Gastroesophageal sphincter (tissue), 4 donors: ENCODE measurements around the gene CEP170. TPM values are rescaled to one million over a fixed set of nuclear protein-coding genes. Genes with fewer than 3 reads are reported as not detected.

Experiments
- ATAC-seq: fragments of 150-250 bp; one replicate; pipeline ENCODE4 v1.9.1; 2016; ENCODE audit warnings: mild to moderate bottlenecking, moderate library complexity
- H3K27ac ChIP-seq, 4 donors: fragments of 200-600 bp; sonication (generic) in 3 of 4; 1 replicate in 3 of 4; 2 replicates in 1 of 4; pipeline ENCODE4 v1.5.1; 2016 to 2019
- H3K27me3 ChIP-seq: fragments of 200-600 bp; sonication (generic); one replicate; pipeline ENCODE4 v1.5.1; 2019
- H3K36me3 ChIP-seq, 2 donors: fragments of 200-600 bp; sonication (generic); one replicate each; pipeline ENCODE4 v1.5.1; 2019; ENCODE audit warnings: control low read depth in 1 of 2
- H3K4me1 ChIP-seq, 3 donors: fragments of 200-600 bp; sonication (generic); 1 replicate in 2 of 3; 2 replicates in 1 of 3; pipeline ENCODE4 v1.5.1; 2016 to 2019; ENCODE audit warnings: control low read depth in 2 of 3
- H3K4me3 ChIP-seq, 2 donors: fragments of 200-600 bp; sonication (generic); one replicate each; pipeline ENCODE4 v1.5.1; 2019; ENCODE audit warnings: mild to moderate bottlenecking in 1 of 2, moderate library complexity in 1 of 2
- H3K9me3 ChIP-seq, 3 donors: fragments of 200-600 bp; sonication (generic); one replicate each; pipeline ENCODE4 v1.5.1; 2017 to 2019; ENCODE audit warnings: control low read depth in 2 of 3
- CTCF ChIP-seq, 4 experiments: fragments of 200-600 bp in 2 of 4; fragments of 450-650 bp in 2 of 4; sonication (generic) in 1 of 4; IDR thresholded peaks; one replicate each; pipeline ENCODE4 v1.5.1; 2017 to 2019; ENCODE audit warnings: antibody characterized with exemption in 4 of 4, mild to moderate bottlenecking in 2 of 4, moderate library complexity in 2 of 4
- EP300 ChIP-seq: sonication (generic); formaldehyde crosslinking; IDR thresholded peaks from one replicate; pipeline ENCODE4 v1.6.1; 2017; ENCODE audit warnings: antibody characterized with exemption, mild to moderate bottlenecking
- POLR2A ChIP-seq, 2 donors: fragments of 450-650 bp; IDR thresholded peaks; one replicate each; pipeline ENCODE4 v1.6.1; 2017; ENCODE audit warnings: antibody characterized with exemption in 2 of 2, mild to moderate bottlenecking in 2 of 2, moderate library complexity in 1 of 2
- POLR2AphosphoS5 ChIP-seq: sonication (generic); formaldehyde crosslinking; IDR thresholded peaks from one replicate; pipeline ENCODE4 v1.6.1; 2017; ENCODE audit warnings: antibody characterized with exemption
- WGBS, 2 donors: methylation state at CpG; one replicate each; pipeline ENCODE4 v1.1.5; 2018; ENCODE audit warnings: low coverage in 1 of 2; 5-methylcytosine and 5-hydroxymethylcytosine counted together
- total RNA-seq, 4 donors: library from RNA; depleted of rRNA; stranded (reverse); fragments of >200 nt; gene quantifications; one replicate each; pipeline ENCODE4 v1.1.0, GENCODE V29; 2016

The CEP170 gene
- total RNA-seq, 4 donors from 2014 or later, result 33.1 to 53.5 (median 41.6) TPM

- H3K4me3 ChIP-seq, result no peak overlapping the region
- ATAC-seq, result no peak
These were observed 17.3 kb upstream of the CEP170 start for GRCh38 chr1:243272401-243272800.

GRCh38 chr1:243271996-243272395, 16.9 kb upstream of the CEP170 start:
- no peak for ATAC-seq
- TF ChIP-seq POLR2AphosphoS5 (no peak), EP300 (no peak), POLR2A (IDR thresholded peaks at IDR 0.05) (no peak)
- H3K4me1 ChIP-seq, result peaks cover 0 to 33% (median 0%) of the 10 kb centered on the region in 3 donors
- H3K4me3 ChIP-seq, result no peak overlapping the region
- no peaks in the 10 kb centered on the region for H3K9me3 ChIP-seq
- peaks cover 0 to 51% of the 10 kb centered on the region in 2 donors for H3K36me3 ChIP-seq
- WGBS, 2 donors, result 76 to 82% methylated on average over 1 of the region's 1 CpG
- no peak overlapping the region for H3K27ac ChIP-seq
- H3K27me3 ChIP-seq, result no peaks in the 10 kb centered on the region

More at GRCh38 chr1:243272401-243272800, 17.3 kb upstream of the CEP170 start:
- H3K36me3 ChIP-seq, result peaks cover 0 to 55% of the 10 kb centered on the region in 2 donors
- TF ChIP-seq POLR2A (IDR thresholded peaks at IDR 0.05) (no peak), POLR2AphosphoS5 (no peak), CTCF (IDR thresholded peaks at IDR 0.05) (no peak), EP300 (no peak)
- no peak overlapping the region for H3K27ac ChIP-seq
- H3K9me3 ChIP-seq, result no peaks in the 10 kb centered on the region
- no peaks in the 10 kb centered on the region for H3K27me3 ChIP-seq
- H3K4me1 ChIP-seq, result peaks cover 0 to 33% (median 0%) of the 10 kb centered on the region in 3 donors

DNA sequence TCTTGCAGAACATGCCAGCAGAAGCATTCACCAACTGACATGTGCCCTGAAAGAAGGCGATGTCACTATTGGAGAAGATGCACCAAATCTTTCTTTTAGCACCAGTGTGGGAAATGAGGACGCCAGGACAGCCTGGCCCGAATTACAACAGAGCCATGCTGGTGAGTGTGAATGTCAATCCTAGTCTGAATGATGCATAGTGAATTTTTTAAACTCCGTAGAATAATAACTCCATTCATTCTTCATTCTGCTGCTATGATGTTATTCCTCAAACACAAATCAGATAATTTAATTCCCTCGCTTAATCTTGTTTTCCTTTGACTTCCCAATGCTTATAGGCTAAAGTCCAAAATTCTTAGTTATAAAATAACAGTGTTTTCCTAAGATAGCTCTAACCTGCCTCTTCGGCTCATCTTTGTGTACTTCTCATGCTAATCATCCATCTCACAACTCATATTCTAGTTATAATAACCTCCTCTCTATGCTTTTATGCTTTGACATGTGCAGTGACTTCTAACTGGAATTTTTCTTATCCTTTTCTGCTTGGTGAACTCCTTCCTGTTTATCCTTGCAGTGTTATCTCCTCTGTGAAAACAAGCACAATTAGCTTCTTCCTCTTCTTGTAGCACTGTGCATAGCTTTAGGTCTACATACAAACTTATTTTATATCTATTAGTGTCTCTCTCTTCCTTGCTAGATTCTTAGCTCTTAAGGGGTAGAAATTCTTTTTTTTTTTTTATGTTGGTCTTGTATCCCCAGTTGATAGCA, 15.2 kb upstream of the CEP170 start:
- ATAC-seq, result no peak

DNA sequence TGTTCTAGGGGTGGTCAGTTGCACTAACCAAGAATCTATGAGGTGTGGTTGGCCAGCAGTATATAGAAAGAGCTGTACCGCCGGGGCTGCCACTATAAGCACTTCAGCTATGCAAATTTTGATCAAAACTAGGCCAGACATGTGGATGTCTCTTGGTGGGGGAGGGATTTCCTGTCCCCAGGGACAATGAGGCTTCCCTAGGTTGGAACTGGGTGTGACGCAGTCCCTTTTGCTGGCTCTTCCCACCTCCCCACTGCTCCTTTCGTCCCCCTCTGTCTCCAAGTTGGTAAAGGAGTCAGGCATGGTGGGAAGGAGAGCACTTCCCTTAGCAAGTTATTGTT, 14.3 kb upstream of the CEP170 start:
- no peaks in the 10 kb centered on the region for H3K9me3 ChIP-seq
- H3K36me3 ChIP-seq, result peaks cover 0 to 25% of the 10 kb centered on the region in 2 donors
- ATAC-seq, result no peak
- no peaks in the 10 kb centered on the region for H3K27me3 ChIP-seq
- TF ChIP-seq POLR2A (IDR thresholded peaks at IDR 0.05), result no peak
- TF ChIP-seq EP300, result no peak
- TF ChIP-seq CTCF (IDR thresholded peaks at IDR 0.05), result no peak
- TF ChIP-seq POLR2AphosphoS5, result no peak
- no peak overlapping the region for H3K27ac ChIP-seq
- WGBS, 2 donors, result 87 to 88% methylated on average over 2 to 3 of the region's 4 CpGs
- peaks cover 0 to 46% (median 0%) of the 10 kb centered on the region in 3 donors for H3K4me1 ChIP-seq
- no peak overlapping the region for H3K4me3 ChIP-seq

More for the DNA sequence above, 15.2 kb upstream of the CEP170 start:
- Histone ChIP-seq H3K36me3 (peaks cover 0 to 34% of the 10 kb centered on the region in 2 donors), H3K9me3 (no peaks in the 10 kb centered on the region), H3K27me3 (no peaks in the 10 kb centered on the region), H3K4me1 (peaks cover 0 to 37% (median 0%) of the 10 kb centered on the region in 3 donors), H3K4me3 (no peak overlapping the region), H3K27ac (no peak overlapping the region)
- TF ChIP-seq POLR2A (IDR thresholded peaks at IDR 0.05) (no peak), EP300 (no peak), CTCF (IDR thresholded peaks at IDR 0.05) (no peak), POLR2AphosphoS5 (no peak)
- 82 to 86% methylated on average over 6 of the region's 6 CpGs for WGBS, 2 donors

DNA sequence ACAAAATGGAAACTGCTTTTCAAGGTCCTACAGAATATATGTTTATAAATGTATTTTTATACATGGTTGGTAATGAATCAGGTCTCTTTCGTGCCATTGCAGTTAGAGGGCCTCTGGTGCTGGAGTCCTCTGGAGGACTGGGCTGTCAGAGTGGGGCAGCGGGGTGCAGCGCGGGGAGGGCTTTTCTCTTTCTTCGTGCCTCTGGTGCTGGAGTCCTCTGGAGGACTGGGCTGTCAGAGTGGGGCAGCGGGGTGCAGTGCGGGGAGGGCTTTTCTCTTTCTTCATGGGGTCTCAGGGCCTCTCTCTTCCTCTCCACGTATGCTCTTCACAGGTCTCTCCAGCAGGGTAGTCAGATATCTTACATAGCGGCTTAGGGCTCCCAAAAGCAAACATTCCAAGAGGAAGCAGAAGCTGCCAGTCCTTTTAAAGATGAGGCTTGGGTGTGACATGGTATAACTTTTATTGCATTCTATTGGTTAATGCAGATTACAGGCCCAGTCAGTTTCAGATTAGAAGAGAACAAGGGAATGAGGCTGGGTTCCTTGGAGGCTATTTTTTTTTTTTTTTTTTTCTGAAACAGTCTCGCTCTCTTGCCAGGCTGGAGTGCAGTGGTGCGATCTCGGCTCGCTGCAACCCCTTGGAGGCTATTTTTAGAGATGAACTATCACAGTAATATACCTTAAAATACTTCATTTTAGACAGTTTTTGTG, 13.8 kb upstream of the CEP170 start:
- Histone ChIP-seq H3K27ac (peak overlapping the region in 1 of 4 donors; percentile 17), H3K9me3 (no peaks in the 10 kb centered on the region), H3K27me3 (no peaks in the 10 kb centered on the region), H3K4me3 (no peak overlapping the region), H3K36me3 (peaks cover 0 to 22% of the 10 kb centered on the region in 2 donors), H3K4me1 (peaks cover 0 to 51% (median 0%) of the 10 kb centered on the region in 3 donors)
- WGBS, 2 donors, result 55 to 90% methylated on average over 2 to 6 of the region's 13 CpGs
- TF ChIP-seq EP300 (no peak), POLR2AphosphoS5 (no peak), CTCF (IDR thresholded peaks at IDR 0.05) (no peak), POLR2A (IDR thresholded peaks at IDR 0.05) (no peak)
- ATAC-seq, result no peak
